ENCODE measurements around the gene C6orf118.

DNA sequence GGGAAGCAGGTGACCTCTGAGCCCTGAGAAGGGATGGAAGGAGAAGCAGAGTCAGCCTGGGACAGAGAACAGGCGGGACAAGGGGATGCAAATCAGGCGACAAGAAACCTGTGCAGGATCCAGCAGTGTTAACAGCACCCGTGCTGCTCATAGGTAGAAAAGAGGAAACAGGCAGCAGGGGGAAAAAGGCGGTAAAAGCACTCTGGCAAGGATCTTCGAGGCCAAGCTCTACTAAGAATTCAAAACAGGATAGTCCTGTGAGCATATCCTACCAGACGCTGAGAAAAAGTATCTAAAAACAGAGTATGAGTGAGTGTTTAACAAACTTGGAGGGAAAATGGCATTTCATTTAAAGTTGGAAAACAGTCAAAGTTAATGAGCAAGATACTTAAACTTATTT lies 16.7 kb downstream of the C6orf118 start:
- TF ChIP-seq POLR2A (IDR thresholded peaks at IDR 0.05) = no peak
- TF ChIP-seq, protein P1, sequence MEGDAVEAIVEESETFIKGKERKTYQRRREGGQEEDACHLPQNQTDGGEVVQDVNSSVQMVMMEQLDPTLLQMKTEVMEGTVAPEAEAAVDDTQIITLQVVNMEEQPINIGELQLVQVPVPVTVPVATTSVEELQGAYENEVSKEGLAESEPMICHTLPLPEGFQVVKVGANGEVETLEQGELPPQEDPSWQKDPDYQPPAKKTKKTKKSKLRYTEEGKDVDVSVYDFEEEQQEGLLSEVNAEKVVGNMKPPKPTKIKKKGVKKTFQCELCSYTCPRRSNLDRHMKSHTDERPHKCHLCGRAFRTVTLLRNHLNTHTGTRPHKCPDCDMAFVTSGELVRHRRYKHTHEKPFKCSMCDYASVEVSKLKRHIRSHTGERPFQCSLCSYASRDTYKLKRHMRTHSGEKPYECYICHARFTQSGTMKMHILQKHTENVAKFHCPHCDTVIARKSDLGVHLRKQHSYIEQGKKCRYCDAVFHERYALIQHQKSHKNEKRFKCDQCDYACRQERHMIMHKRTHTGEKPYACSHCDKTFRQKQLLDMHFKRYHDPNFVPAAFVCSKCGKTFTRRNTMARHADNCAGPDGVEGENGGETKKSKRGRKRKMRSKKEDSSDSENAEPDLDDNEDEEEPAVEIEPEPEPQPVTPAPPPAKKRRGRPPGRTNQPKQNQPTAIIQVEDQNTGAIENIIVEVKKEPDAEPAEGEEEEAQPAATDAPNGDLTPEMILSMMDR (IDR thresholded peaks at IDR 0.05) = no peak

Data from prostate gland (tissue), 2 donors.